IPS-NIHi11 (cell line): ENCODE results near the gene RNF212.
A peak's percentile ranks its signal among the peaks of the same experiment; 100 is the strongest.

ENCODE experiments used
- DNase-seq: peaks from one replicate; pipeline ENCODE4 v3.0.0; 2012; ENCODE audit warnings: mixed read lengths, low spot score

Gene RNF212

GRCh38 chr4:1048773-1049590, 64.4 kb downstream of the RNF212 start:
- DNase-seq = no peak

GRCh38 chr4:1047976-1048772, 65.2 kb downstream of the RNF212 start:
- peak; percentile 28 for DNase-seq

GRCh38 chr4:1047106-1047975, 66.0 kb downstream of the RNF212 start:
- peak; percentile 33 for DNase-seq

GRCh38 chr4:1046581-1047011, 66.8 kb downstream of the RNF212 start:
- peak; percentile 53 for DNase-seq

GRCh38 chr4:1045595-1046201, 67.7 kb downstream of the RNF212 start:
- DNase-seq = no peak

GRCh38 chr4:1045193-1045594, 68.2 kb downstream of the RNF212 start:
- no peak for DNase-seq

GRCh38 chr4:1044469-1045192, 68.7 kb downstream of the RNF212 start:
- DNase-seq = no peak

GRCh38 chr4:1043651-1044468, 69.5 kb downstream of the RNF212 start:
- peak; percentile 60 for DNase-seq

GRCh38 chr4:1043162-1043561, 70.2 kb downstream of the RNF212 start:
- no peak for DNase-seq

GRCh38 chr4:1042352-1043055, 70.9 kb downstream of the RNF212 start:
- no peak for DNase-seq

- no peak for DNase-seq
Measured at GRCh38 chr4:1041936-1042330, 71.4 kb downstream of the RNF212 start.

GRCh38 chr4:1041147-1041935, 72.0 kb downstream of the RNF212 start:
- no peak for DNase-seq

GRCh38 chr4:1040344-1041146, 72.8 kb downstream of the RNF212 start:
- DNase-seq = no peak

GRCh38 chr4:1039493-1040343, 73.6 kb downstream of the RNF212 start:
- DNase-seq = peak; percentile 76

GRCh38 chr4:1038948-1039492, 74.3 kb downstream of the RNF212 start:
- no peak for DNase-seq

GRCh38 chr4:1036976-1037810, 76.2 kb downstream of the RNF212 start:
- no peak for DNase-seq
